ENCODE results near the gene SLITRK4.

The SLITRK4 gene
- long read RNA-seq, donor 1, partial matches to known transcripts: 0 of 5 reads
- long read RNA-seq, donor 1, other reads (novel, unspliced or antisense): 0 of 5 reads
- long read RNA-seq, donor 2, partial matches to known transcripts: 0 of 1 reads
- long read RNA-seq, donor 2, other reads (novel, unspliced or antisense): 0 of 1 reads
- long read RNA-seq, donor 3, partial matches to known transcripts: 0 of 4 reads
- long read RNA-seq, donor 3, other reads (novel, unspliced or antisense): 0 of 4 reads
- long read RNA-seq, donor 4, transcript SLITRK4-202 (2 exons, 3,074 nt): major isoform, 8 of 12 reads
- long read RNA-seq, donor 4, partial matches to known transcripts: 0 of 12 reads
- long read RNA-seq, donor 4, other reads (novel, unspliced or antisense): 0 of 12 reads
- long read RNA-seq, donor 5, partial matches to known transcripts: 0 of 7 reads
- long read RNA-seq, donor 5, other reads (novel, unspliced or antisense): 0 of 7 reads
- long read RNA-seq, donor 6, transcript SLITRK4-201 (2 exons, 3,357 nt): major isoform, 8 of 9 reads
- long read RNA-seq, donor 6, partial matches to known transcripts: 0 of 9 reads
- long read RNA-seq, donor 6, other reads (novel, unspliced or antisense): 0 of 9 reads
- long read RNA-seq, donor 7, transcript SLITRK4-201 (2 exons, 3,357 nt): major isoform, 9 of 12 reads
- long read RNA-seq, donor 7, partial matches to known transcripts: 0 of 12 reads
- long read RNA-seq, donor 7, other reads (novel, unspliced or antisense): 0 of 12 reads
- long read RNA-seq, donor 8, partial matches to known transcripts: 0 of 5 reads
- long read RNA-seq, donor 8, other reads (novel, unspliced or antisense): 0 of 5 reads

- DNase-seq: peak; percentile 37
These were observed at the start of gene SLITRK4 for GRCh38 chrX:143635915-143636314. SLITRK4 (minus strand) TSS chrX:143636101; CDS start chrX:143631108, 4,993 bp downstream.

- DNase-seq: no peak
These were observed 47.6 kb upstream of the SLITRK4 start for GRCh38 chrX:143683486-143683885.

DNA sequence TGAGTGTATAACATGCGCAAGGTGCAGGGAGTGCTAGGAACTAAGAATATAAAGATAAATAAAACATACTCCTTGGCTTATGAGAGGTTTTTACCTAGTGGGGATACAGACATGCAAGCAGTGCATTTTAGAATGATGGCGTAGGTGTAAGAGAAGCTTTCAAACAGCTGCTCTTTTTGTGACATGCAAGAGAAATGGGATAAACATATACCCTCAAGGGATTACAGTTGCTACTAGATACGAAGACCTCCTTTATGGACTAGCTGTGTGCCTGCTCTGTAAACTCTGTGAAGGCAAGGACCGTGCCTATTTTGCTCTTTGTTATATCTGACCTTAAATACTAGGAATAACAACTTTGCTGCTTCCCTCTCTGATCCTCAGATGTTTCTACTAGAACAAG is 39.0 kb upstream of the SLITRK4 start:
- DNase-seq: no peak

GRCh38 chrX:143669395-143669794 is 33.5 kb upstream of the SLITRK4 start:
- DNase-seq: no peak

- no peak for DNase-seq
These were observed 28.4 kb upstream of the SLITRK4 start for GRCh38 chrX:143664302-143664701.

GRCh38 chrX:143663755-143664154 is 27.9 kb upstream of the SLITRK4 start:
- no peak for DNase-seq

DNA sequence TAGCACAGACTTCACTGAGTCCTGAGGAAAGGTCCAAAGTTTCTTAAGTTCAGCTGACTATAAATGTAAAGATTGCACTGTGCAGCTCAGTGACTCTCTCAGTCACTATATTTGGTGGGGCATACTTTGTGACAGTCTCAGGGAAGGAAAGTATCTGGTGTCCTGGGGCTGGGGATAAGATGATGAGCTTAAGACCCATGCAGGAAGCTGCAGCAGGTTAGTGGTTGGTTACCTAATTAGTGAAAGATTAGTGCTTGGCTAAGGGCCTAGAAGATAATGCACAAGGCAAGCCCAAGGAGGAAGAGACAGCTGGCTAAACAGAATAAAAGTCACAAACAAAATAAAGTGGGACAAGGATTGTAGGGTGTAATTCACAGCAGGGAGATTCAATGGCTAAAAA is 25.4 kb upstream of the SLITRK4 start:
- no peak for DNase-seq

GRCh38 chrX:143648705-143649104 is 12.8 kb upstream of the SLITRK4 start:
- DNase-seq: no peak

DNA sequence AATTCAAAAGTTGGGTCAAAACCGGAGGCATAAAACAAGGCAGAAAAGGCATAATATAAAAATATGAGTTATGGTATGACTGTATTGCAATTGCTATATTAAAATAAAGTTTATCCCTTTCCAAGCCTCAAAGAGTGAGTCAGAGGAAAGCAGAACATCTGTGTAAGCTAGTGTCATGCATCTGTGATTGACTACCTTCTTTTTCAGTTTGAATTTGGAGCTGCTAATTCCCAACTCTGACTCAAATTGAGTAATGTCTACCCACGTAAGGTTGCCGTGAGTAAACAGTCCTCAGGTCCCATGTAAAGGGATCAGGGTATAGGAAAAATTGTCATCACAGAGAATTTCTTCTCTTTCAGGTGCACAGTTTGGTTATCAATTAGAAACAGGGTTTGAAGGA is 6.5 kb upstream of the SLITRK4 start:
- DNase-seq: no peak

GRCh38 chrX:143636831-143637230 is 930 bp upstream of the SLITRK4 start:
- DNase-seq: no peak

DNA sequence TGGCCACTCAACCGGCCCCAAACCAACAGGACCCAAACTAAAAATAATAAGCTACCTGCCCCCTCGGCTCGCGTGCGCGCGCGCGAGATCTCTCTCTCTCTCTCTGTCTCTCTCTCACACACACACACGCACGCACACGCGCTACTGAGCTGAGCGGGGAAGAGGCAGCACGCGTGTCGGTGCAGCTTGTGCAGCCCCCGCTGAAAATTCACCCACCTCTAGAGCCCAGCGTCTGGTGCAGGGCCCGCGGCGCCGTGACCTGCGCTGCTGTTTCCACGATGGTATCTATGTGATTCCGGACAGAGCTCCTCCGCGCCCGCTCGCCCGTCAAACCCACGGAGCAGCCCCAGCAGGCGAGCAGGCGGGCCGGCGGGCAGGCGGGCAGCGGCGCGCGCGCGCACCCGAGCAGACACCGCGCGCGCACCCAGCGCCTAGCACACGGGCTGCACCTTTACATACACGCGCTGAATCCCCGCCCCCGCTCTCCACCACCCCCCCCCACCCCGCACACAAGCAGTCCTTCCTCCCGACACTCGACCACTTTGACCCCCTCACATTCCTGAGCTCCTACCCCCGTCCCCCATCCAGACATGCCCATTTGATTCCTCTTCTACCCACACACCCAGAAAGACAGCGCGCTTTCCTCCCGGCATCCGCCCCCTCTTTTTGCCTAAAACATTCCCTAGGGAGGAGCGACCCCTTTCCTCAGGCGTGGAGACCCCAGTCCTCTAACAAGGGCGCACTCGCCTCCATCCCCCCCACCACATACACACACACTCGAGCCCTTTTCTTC is 1.0 kb downstream of the SLITRK4 start:
- peak; percentile 65 for DNase-seq

DNA sequence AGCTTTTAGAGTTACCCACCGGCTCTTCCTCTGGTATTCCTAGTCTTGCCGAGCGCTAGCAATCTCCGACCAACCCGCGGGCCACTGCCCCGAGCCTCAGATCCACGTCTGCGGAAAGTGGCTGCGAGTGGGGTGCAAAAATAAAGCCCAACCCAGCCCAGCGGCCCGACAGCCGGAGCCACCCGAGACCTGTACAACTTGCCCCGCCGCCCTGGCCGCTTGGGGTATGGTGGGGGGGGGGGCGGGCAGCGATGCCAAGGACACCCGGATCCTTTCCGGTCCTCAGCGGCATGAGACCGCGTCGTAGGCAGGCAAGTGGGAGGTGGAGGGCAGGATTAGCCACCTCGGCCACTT is 1.6 kb downstream of the SLITRK4 start:
- DNase-seq: no peak

- DNase-seq: peak; percentile 66
These were observed 2.2 kb downstream of the SLITRK4 start for GRCh38 chrX:143633461-143634308.

GRCh38 chrX:143632625-143633410 is 3.1 kb downstream of the SLITRK4 start:
- no peak for DNase-seq

GRCh38 chrX:143623657-143624056 is 12.2 kb downstream of the SLITRK4 start:
- DNase-seq: no peak

GRCh38 chrX:143621276-143621675 is 14.6 kb downstream of the SLITRK4 start:
- no peak for DNase-seq

DNA sequence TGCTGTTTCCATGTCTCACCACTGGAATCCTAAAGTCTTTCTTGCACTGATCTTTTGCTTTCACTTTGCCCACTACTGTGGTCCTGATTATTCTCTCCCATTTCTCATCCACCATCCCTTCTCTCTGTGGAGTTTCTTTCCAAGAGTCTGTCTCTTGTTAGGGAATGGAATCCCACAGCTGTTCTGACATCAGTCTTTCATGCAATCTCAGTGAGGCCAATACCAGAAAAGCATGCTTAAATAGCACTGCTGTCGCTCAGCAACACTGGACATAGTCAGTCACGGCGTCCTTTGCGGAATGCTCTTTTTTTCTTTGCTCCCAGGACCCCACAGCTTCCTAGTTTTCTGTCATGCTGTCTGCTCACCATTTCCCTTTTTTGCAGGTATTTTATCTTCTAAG is 20.1 kb downstream of the SLITRK4 start:
- DNase-seq: no peak

- no peak for DNase-seq
These were observed 34.1 kb downstream of the SLITRK4 start for GRCh38 chrX:143601809-143602208.

DNA sequence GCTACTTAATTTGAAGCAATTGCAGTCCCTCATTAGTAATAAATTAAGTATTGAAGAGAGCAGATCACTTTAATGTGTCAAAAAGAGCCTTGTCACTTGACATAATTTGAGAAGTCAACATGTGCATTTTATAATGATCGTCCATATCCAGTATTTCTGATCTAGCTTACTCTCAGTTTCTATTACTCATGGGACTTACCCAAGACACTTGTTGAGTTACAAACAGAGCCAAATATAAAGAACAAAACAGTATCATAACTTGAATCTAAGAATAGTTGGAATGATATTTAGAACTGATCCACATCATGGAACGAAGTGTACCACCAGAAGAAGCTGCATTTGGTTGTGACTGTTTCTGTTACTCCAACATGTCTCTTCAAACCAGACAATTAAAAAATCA is 54.7 kb downstream of the SLITRK4 start:
- no peak for DNase-seq

DNA sequence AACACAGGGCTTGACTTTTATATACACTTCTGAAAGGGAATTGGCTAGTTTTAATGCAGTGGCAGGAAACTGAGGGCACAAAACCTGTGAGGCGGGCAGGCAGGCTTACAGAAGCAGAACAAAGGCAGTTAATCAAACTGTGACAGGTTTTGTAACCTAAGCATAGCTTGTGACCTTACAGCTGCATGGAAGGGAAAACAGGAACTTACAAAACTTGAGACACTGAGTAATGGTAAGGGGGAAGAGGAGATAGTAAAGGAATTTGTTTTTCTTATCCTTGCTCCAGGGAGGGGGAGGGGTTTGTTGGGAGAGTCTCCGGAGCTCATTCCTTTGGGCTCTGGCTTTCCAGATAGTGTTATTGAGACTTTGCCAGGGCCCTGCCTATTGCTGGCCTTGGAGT is 55.6 kb downstream of the SLITRK4 start:
- no peak for DNase-seq
